Liver (tissue), 9 donors: ENCODE measurements around the gene ZDHHC20. TPM values are rescaled to one million over a fixed set of nuclear protein-coding genes. Genes with fewer than 3 reads are reported as not detected.

Source experiments
- DNase-seq: peaks from one replicate; pipeline ENCODE4 v3.0.0-alpha.2; 2017; ENCODE audit warnings: low spot score
- H3K27ac ChIP-seq, 2 donors: one replicate each; pipeline ENCODE4 v1.7.0; 2013; ENCODE audit warnings: inconsistent platforms in 2 of 2, low read length in 2 of 2, control low read depth in 1 of 2, low read depth in 1 of 2, mild to moderate bottlenecking in 1 of 2
- H3K27me3 ChIP-seq, 4 donors: one replicate each; pipeline versions ENCODE4 v1.6.1 to v1.7.0; 2013; ENCODE audit warnings: low read length in 3 of 4, inconsistent platforms in 1 of 4, mild to moderate bottlenecking in 1 of 4, moderate library complexity in 1 of 4; ENCODE audit not compliant: control insufficient read depth in 4 of 4, insufficient read depth in 4 of 4
- H3K36me3 ChIP-seq, 4 donors: one replicate each; pipeline versions ENCODE4 v1.6.1 to v1.7.0; 2013; ENCODE audit warnings: low read length in 3 of 4, mild to moderate bottlenecking in 3 of 4, low read depth in 1 of 4, moderate library complexity in 1 of 4; ENCODE audit not compliant: control insufficient read depth in 4 of 4, insufficient read depth in 3 of 4
- H3K4me1 ChIP-seq, 4 donors: one replicate each; pipeline versions ENCODE4 v1.6.1 to v1.7.0; 2013; ENCODE audit warnings: low read length in 3 of 4, mild to moderate bottlenecking in 3 of 4, moderate library complexity in 1 of 4; ENCODE audit not compliant: control insufficient read depth in 4 of 4, insufficient read depth in 4 of 4
- H3K4me3 ChIP-seq, 3 donors: one replicate each; pipeline versions ENCODE4 v1.6.1 to v1.7.0; 2013; ENCODE audit warnings: low read length in 3 of 3, control low read depth in 1 of 3, low read depth in 1 of 3, mild to moderate bottlenecking in 1 of 3
- H3K9ac ChIP-seq, 2 donors: one replicate each; pipeline ENCODE4 v1.7.0; 2013; ENCODE audit warnings: low read length in 2 of 2, mild to moderate bottlenecking in 2 of 2, moderate library complexity in 2 of 2, control low read depth in 1 of 2, low read depth in 1 of 2
- H3K9me3 ChIP-seq, 4 donors: one replicate each; pipeline versions ENCODE4 v1.6.1 to v1.7.0; 2013; ENCODE audit warnings: low read length in 3 of 4; ENCODE audit not compliant: control insufficient read depth in 4 of 4
- ATF3 ChIP-seq: IDR thresholded peaks from 2 replicates; pipeline ENCODE4 v1.6.1; 2016; ENCODE audit warnings: antibody characterized with exemption
- CTCF ChIP-seq: fragments of 150-350 bp; IDR thresholded peaks from 2 replicates; pipeline ENCODE4 v1.5.1; 2017; ENCODE audit warnings: improper control_type of control experiment, low read depth, low read length; ENCODE audit not compliant: missing input control
- EGR1 ChIP-seq, 2 donors: IDR thresholded peaks; 2 replicates each; pipeline ENCODE4 v1.6.1; 2016 to 2018; ENCODE audit warnings: antibody characterized with exemption in 2 of 2, low read depth in 2 of 2
- FOXA1 ChIP-seq: IDR thresholded peaks from 2 replicates; pipeline ENCODE4 v1.6.1; 2016; ENCODE audit warnings: antibody characterized with exemption
- FOXA2 ChIP-seq: IDR thresholded peaks from 2 replicates; pipeline ENCODE4 v1.6.1; 2016; ENCODE audit warnings: antibody characterized with exemption
- GABPA ChIP-seq, 2 donors: IDR thresholded peaks in 1 of 2; conservative IDR thresholded peaks in 1 of 2; 2 replicates each; pipeline ENCODE4 v1.6.1; 2016; ENCODE audit warnings: antibody characterized with exemption in 2 of 2, mild to moderate bottlenecking in 1 of 2, moderate library complexity in 1 of 2
- HNF4A ChIP-seq, 2 donors: conservative IDR thresholded peaks; 2 replicates each; pipeline ENCODE4 v1.6.1; 2016; ENCODE audit warnings: antibody characterized with exemption in 2 of 2, mild to moderate bottlenecking in 2 of 2
- HNF4G ChIP-seq: IDR thresholded peaks from 2 replicates; pipeline ENCODE4 v1.6.1; 2016; ENCODE audit warnings: antibody characterized with exemption
- JUND ChIP-seq, 2 donors: IDR thresholded peaks; 2 replicates each; pipeline ENCODE4 v1.6.1; 2016; ENCODE audit warnings: antibody characterized with exemption in 2 of 2
- MAX ChIP-seq: IDR thresholded peaks from 2 replicates; pipeline ENCODE4 v1.6.1; 2016; ENCODE audit warnings: antibody characterized with exemption
- NR2F2 ChIP-seq: IDR thresholded peaks from 2 replicates; pipeline ENCODE4 v1.6.1; 2016; ENCODE audit warnings: antibody characterized with exemption
- RAD21 ChIP-seq, 2 donors: IDR thresholded peaks; 2 replicates each; pipeline ENCODE4 v1.6.1; 2016; ENCODE audit warnings: antibody characterized with exemption in 2 of 2, mild to moderate bottlenecking in 2 of 2
- REST ChIP-seq: IDR thresholded peaks from 2 replicates; pipeline ENCODE4 v1.6.1; 2016; ENCODE audit warnings: antibody characterized with exemption, mild to moderate bottlenecking
- RXRA ChIP-seq, 2 donors: IDR thresholded peaks; 2 replicates each; pipeline ENCODE4 v1.6.1; 2017 to 2018; ENCODE audit warnings: antibody characterized with exemption in 2 of 2, mild to moderate bottlenecking in 1 of 2
- SP1 ChIP-seq: IDR thresholded peaks from 2 replicates; pipeline ENCODE4 v1.6.1; 2018; ENCODE audit warnings: antibody characterized with exemption, mild to moderate bottlenecking
- TAF1 ChIP-seq: conservative IDR thresholded peaks from 2 replicates; pipeline ENCODE4 v1.6.1; 2016; ENCODE audit warnings: antibody characterized with exemption, mild to moderate bottlenecking
- YY1 ChIP-seq: IDR thresholded peaks from 2 replicates; pipeline ENCODE4 v1.6.1; 2016; ENCODE audit warnings: antibody characterized with exemption, mild to moderate bottlenecking
- ZBTB33 ChIP-seq: IDR thresholded peaks from 2 replicates; pipeline ENCODE4 v1.6.1; 2016; ENCODE audit warnings: antibody characterized with exemption
- WGBS: extraction: QIAGEN DNeasy Blood & Tissue Kit; methylation state at CpG from one replicate; pipeline ENCODE4 v1.1.7; 2013; 5-methylcytosine and 5-hydroxymethylcytosine counted together
- polyA plus RNA-seq, 2 donors: library from polyadenylated mRNA; stranded (reverse) in 1 of 2; unstranded in 1 of 2; fragments of 200-250 nt in 1 of 2; fragments of >200 nt in 1 of 2; fragmentation: Nextera tagmentation in 1 of 2; extraction: Ambion mirVana in 1 of 2; gene quantifications; one replicate each; pipeline versions ENCODE4 v1.2.1 to v1.2.3, GENCODE V29; 2013 to 2015
- total RNA-seq, 2 donors: library from RNA; depleted of rRNA; stranded (reverse); fragments of >200 nt; gene quantifications; one replicate each; pipeline ENCODE4 v1.2.3, GENCODE V29; 2014
- donor health status: healthy.
- donor health status: healthy.
- donor health status: healthy.
- donor health status: healthy.
- donor health status: healthy.

The ZDHHC20 gene
- total and polyA plus RNA-seq, 4 donors = 7.7 to 55.4 (median 18.6) TPM

GRCh38 chr13:21330126-21330861 lies 128.8 kb downstream of the ZDHHC20 start:
- H3K4me3 ChIP-seq = no peak overlapping the region
- H3K27me3 ChIP-seq = no peaks in the 10 kb centered on the region
- TF ChIP-seq HNF4A (conservative IDR thresholded peaks at IDR 0.05) (no peak), SP1 (no peak), RXRA (IDR thresholded peaks at IDR 0.05) (no peak), CTCF (no peak), HNF4G (no peak), REST (no peak), ATF3 (no peak), FOXA1 (no peak), GABPA (IDR thresholded peaks at IDR 0.05 in 1 of 2, conservative IDR thresholded peaks at IDR 0.05 in 1 of 2) (no peak), RAD21 (IDR thresholded peaks at IDR 0.05) (no peak), NR2F2 (no peak), TAF1 (no peak), YY1 (no peak), FOXA2 (no peak), JUND (IDR thresholded peaks at IDR 0.05) (no peak), EGR1 (IDR thresholded peaks at IDR 0.05; ENCODE audit: low read depth in 2 of 2) (no peak), ZBTB33 (no peak), MAX (no peak)
- H3K9me3 ChIP-seq = peaks cover 0 to 1% (median 0%) of the 10 kb centered on the region in 4 donors
- no peak overlapping the region for H3K27ac ChIP-seq
- 76% methylated on average over 8 of the region's 8 CpGs for WGBS
- no peak for DNase-seq
- peaks cover 0 to 9% (median 1%) of the 10 kb centered on the region in 4 donors for H3K4me1 ChIP-seq
- H3K9ac ChIP-seq = no peak overlapping the region
- no peaks in the 10 kb centered on the region for H3K36me3 ChIP-seq
